Umbilical cord (tissue), 2 donors: ENCODE results near the gene DMXL2. TPM values are rescaled to one million over a fixed set of nuclear protein-coding genes. Genes with fewer than 3 reads are reported as not detected.
A peak's percentile ranks its signal among the peaks of the same experiment; 100 is the strongest.

Source experiments
- DNase-seq: peaks from one replicate; pipeline ENCODE4 v3.0.0-alpha.2; 2015; ENCODE audit warnings: low spot score
- total RNA-seq: library from RNA; depleted of rRNA; stranded (reverse); fragments of >200 nt; gene quantifications from one replicate; pipeline ENCODE4 v1.2.3, GENCODE V29; 2014; ENCODE audit warnings: low replicate concordance; ENCODE audit not compliant: insufficient read depth

The DMXL2 gene
- total RNA-seq, 1 donor from 2014 or later: 52.5 TPM

GRCh38 chr15:51405693-51406523 lies 216.7 kb downstream of the DMXL2 start:
- DNase-seq: no peak

- DNase-seq: no peak
Observed at GRCh38 chr15:51403946-51404695, 218.4 kb downstream of the DMXL2 start.

- peak; percentile 14 for DNase-seq
Observed at GRCh38 chr15:51403072-51403878, 219.3 kb downstream of the DMXL2 start.

GRCh38 chr15:51401872-51402517 lies 220.6 kb downstream of the DMXL2 start:
- DNase-seq: peak; percentile 8

GRCh38 chr15:51401051-51401780 lies 221.4 kb downstream of the DMXL2 start:
- DNase-seq: no peak

GRCh38 chr15:51398626-51399025 lies 223.9 kb downstream of the DMXL2 start:
- DNase-seq: no peak

Other genes with a start within 250 kb of the DMXL2 start
- gene SCG3, start 58.7 kb upstream of the DMXL2 start, total RNA-seq: not detected
- 8.4 TPM for gene LYSMD2, start 114.9 kb upstream of the DMXL2 start, total RNA-seq
- 13.7 TPM for gene TMOD2, start 128.8 kb upstream of the DMXL2 start, total RNA-seq
- gene TMOD3, start 206.9 kb upstream of the DMXL2 start, total RNA-seq: 53.9 TPM